Cardiac muscle cell (in vitro differentiated cells and primary cell): ENCODE results near the gene DBNDD1. TPM values are rescaled to one million over a fixed set of nuclear protein-coding genes. Genes with fewer than 3 reads are reported as not detected.

Experiments used
- DNase-seq, 2 donors: peaks; one replicate each; pipeline versions ENCODE4 v3.0.0 to v3.0.0-alpha.2; 2010 to 2017; ENCODE audit warnings: low read depth in 1 of 2, low spot score in 1 of 2
- H3K27ac ChIP-seq: fragments of 200-600 bp; sonication (generic); 2 replicates; pipeline ENCODE4 v1.5.1; 2016
- H3K27me3 ChIP-seq: fragments of 200-600 bp; sonication (generic); 2 replicates; pipeline ENCODE4 v1.6.0; 2016; ENCODE audit warnings: control low read depth
- H3K36me3 ChIP-seq: fragments of 200-600 bp; sonication (generic); 2 replicates; pipeline ENCODE4 v1.5.1; 2016; ENCODE audit warnings: control low read depth
- H3K4me1 ChIP-seq: fragments of 200-600 bp; sonication (generic); 2 replicates; pipeline ENCODE4 v1.8.1; 2017; ENCODE audit warnings: low read depth, mild to moderate bottlenecking, mixed run types
- H3K4me3 ChIP-seq: fragments of 200-600 bp; sonication (generic); 2 replicates; pipeline ENCODE4 v1.5.1; 2016; ENCODE audit warnings: mild to moderate bottlenecking
- H3K9me3 ChIP-seq: fragments of 200-600 bp; sonication (generic); 2 replicates; pipeline ENCODE4 v1.5.1; 2017; ENCODE audit warnings: low read depth, mild to moderate bottlenecking, control low read depth
- CTCF ChIP-seq: IDR thresholded peaks from 2 replicates; pipeline ENCODE4 v1.5.1; 2012; ENCODE audit warnings: low read depth, mild to moderate bottlenecking, low read length
- polyA plus RNA-seq: library from polyadenylated mRNA; unstranded; fragments of >200 nt; fragmentation: Nextera tagmentation; extraction: Ambion mirVana; gene quantifications from 2 replicates; pipeline ENCODE4 v1.2.1, GENCODE V29; 2016
- total RNA-seq: library from RNA; depleted of rRNA; stranded (reverse); fragments of >200 nt; gene quantifications from 2 replicates; pipeline ENCODE4 v1.2.3, GENCODE V29; 2016

DBNDD1 gene
- total and polyA plus RNA-seq, 2 experiments from 2014 or later: 5.1 to 5.9 TPM

- Histone ChIP-seq H3K4me3 (no peak overlapping the region), H3K27ac (no peak overlapping the region), H3K36me3 (no peaks in the 10 kb centered on the region), H3K9me3 (no peaks in the 10 kb centered on the region), H3K4me1 (peaks cover 1% of the 10 kb centered on the region), H3K27me3 (peaks cover 5% of the 10 kb centered on the region)
- no peak for DNase-seq
- TF ChIP-seq CTCF: no peak
These were observed 22.7 kb upstream of the DBNDD1 start for GRCh38 chr16:90041896-90042473.

- Histone ChIP-seq H3K4me1 (no peaks in the 10 kb centered on the region), H3K36me3 (no peaks in the 10 kb centered on the region), H3K9me3 (no peaks in the 10 kb centered on the region), H3K4me3 (no peak overlapping the region), H3K27ac (no peak overlapping the region), H3K27me3 (no peaks in the 10 kb centered on the region)
- TF ChIP-seq CTCF: no peak
- no peak for DNase-seq
These were observed 21.1 kb upstream of the DBNDD1 start for GRCh38 chr16:90040152-90041023.

- no peaks in the 10 kb centered on the region for H3K27me3 ChIP-seq
- H3K4me1 ChIP-seq: no peaks in the 10 kb centered on the region
- no peak for TF ChIP-seq CTCF
- DNase-seq: no peak
- H3K9me3 ChIP-seq: no peaks in the 10 kb centered on the region
- H3K36me3 ChIP-seq: no peaks in the 10 kb centered on the region
- no peak overlapping the region for H3K4me3 ChIP-seq
- H3K27ac ChIP-seq: no peak overlapping the region
These were observed 18.0 kb upstream of the DBNDD1 start for GRCh38 chr16:90037276-90037675.

GRCh38 chr16:90035902-90036301, 16.6 kb upstream of the DBNDD1 start:
- no peaks in the 10 kb centered on the region for H3K4me1 ChIP-seq
- H3K27ac ChIP-seq: no peak overlapping the region
- no peaks in the 10 kb centered on the region for H3K9me3 ChIP-seq
- TF ChIP-seq CTCF: no peak
- no peak overlapping the region for H3K4me3 ChIP-seq
- DNase-seq: no peak
- no peaks in the 10 kb centered on the region for H3K36me3 ChIP-seq
- H3K27me3 ChIP-seq: no peaks in the 10 kb centered on the region

- TF ChIP-seq CTCF: no peak
- H3K9me3 ChIP-seq: no peaks in the 10 kb centered on the region
- H3K4me3 ChIP-seq: no peak overlapping the region
- no peaks in the 10 kb centered on the region for H3K27me3 ChIP-seq
- H3K4me1 ChIP-seq: no peaks in the 10 kb centered on the region
- no peaks in the 10 kb centered on the region for H3K36me3 ChIP-seq
- no peak overlapping the region for H3K27ac ChIP-seq
- no peak for DNase-seq
These were observed 15.2 kb upstream of the DBNDD1 start for GRCh38 chr16:90034504-90034903.
